Activated T-cell treated with anti-CD3 and anti-CD28 coated beads for 4 hours (primary cell): ENCODE results near the gene INO80.

ENCODE experiments used
- DNase-seq: peaks from one replicate; pipeline ENCODE4 v3.0.0-alpha.2; 2020

Gene INO80

GRCh38 chr15:40942337-40942854 is 173.7 kb downstream of the INO80 start:
- no peak for DNase-seq

GRCh38 chr15:40941528-40942336 is 174.3 kb downstream of the INO80 start:
- DNase-seq: peak; percentile 43

GRCh38 chr15:40941068-40941527 is 175.0 kb downstream of the INO80 start:
- no peak for DNase-seq

- DNase-seq: no peak
Measured at GRCh38 chr15:40940296-40940801, 175.7 kb downstream of the INO80 start.

- DNase-seq: no peak
Measured at GRCh38 chr15:40938536-40938870, 177.6 kb downstream of the INO80 start.

- no peak for DNase-seq
Measured at GRCh38 chr15:40937762-40938535, 178.1 kb downstream of the INO80 start.

GRCh38 chr15:40936709-40937666 is 179.1 kb downstream of the INO80 start:
- DNase-seq: no peak

- no peak for DNase-seq
Measured at GRCh38 chr15:40936234-40936708, 179.8 kb downstream of the INO80 start.

GRCh38 chr15:40934457-40934856 is 181.6 kb downstream of the INO80 start:
- DNase-seq: no peak

- DNase-seq: no peak
Measured at GRCh38 chr15:40933517-40933902, 182.6 kb downstream of the INO80 start.

- no peak for DNase-seq
Measured at GRCh38 chr15:40932649-40933516, 183.2 kb downstream of the INO80 start.

- no peak for DNase-seq
Measured at GRCh38 chr15:40932156-40932555, 183.9 kb downstream of the INO80 start.

GRCh38 chr15:40931300-40932142 is 184.6 kb downstream of the INO80 start:
- no peak for DNase-seq

GRCh38 chr15:40930430-40931299 is 185.4 kb downstream of the INO80 start:
- peak; percentile 50 for DNase-seq

GRCh38 chr15:40929660-40930429 is 186.2 kb downstream of the INO80 start:
- no peak for DNase-seq
